OCI-LY3 (cell line): ENCODE results near the gene CD8B.
"Not testable (repeated sequence)": the region's sequence is repeated elsewhere in the genome, so short reads cannot be mapped to it uniquely, and the experiment has no call there.

Experiments used
- EZH2phosphoT487 ChIP-seq: fragments of 200-600 bp; shearing (Covaris generic); IDR thresholded peaks from 2 replicates; pipeline ENCODE4 v1.6.1; 2018; ENCODE audit warnings: antibody characterized with exemption, mixed run types, low read depth
- TF ChIP-seq, protein P1 (sequence below): fragments of 200-600, 300-600 bp; sonication (generic); IDR thresholded peaks from 2 replicates; pipeline ENCODE4 v1.5.1; 2014; ENCODE audit warnings: antibody characterized with exemption, low read length, low read depth

DNA sequence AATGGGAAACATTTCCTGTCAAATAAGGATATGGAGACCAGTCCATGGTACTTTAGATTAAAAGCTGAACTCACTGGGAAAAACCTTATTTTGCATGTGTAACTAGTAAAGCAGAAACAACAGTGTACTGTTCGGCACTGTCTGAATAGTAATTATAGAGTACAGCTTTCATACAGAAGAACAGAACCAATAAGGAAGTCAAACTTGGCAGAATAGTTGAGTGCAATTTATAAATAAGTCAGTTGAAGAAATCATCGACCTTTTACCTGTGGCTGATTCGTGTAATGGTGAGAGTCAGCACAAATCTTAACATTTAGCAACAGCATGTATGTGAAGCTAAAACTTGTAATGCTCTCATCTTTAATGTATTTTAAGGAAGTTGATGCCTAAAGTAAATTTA is 24.3 kb upstream of the CD8B start:
- TF ChIP-seq, protein P1, sequence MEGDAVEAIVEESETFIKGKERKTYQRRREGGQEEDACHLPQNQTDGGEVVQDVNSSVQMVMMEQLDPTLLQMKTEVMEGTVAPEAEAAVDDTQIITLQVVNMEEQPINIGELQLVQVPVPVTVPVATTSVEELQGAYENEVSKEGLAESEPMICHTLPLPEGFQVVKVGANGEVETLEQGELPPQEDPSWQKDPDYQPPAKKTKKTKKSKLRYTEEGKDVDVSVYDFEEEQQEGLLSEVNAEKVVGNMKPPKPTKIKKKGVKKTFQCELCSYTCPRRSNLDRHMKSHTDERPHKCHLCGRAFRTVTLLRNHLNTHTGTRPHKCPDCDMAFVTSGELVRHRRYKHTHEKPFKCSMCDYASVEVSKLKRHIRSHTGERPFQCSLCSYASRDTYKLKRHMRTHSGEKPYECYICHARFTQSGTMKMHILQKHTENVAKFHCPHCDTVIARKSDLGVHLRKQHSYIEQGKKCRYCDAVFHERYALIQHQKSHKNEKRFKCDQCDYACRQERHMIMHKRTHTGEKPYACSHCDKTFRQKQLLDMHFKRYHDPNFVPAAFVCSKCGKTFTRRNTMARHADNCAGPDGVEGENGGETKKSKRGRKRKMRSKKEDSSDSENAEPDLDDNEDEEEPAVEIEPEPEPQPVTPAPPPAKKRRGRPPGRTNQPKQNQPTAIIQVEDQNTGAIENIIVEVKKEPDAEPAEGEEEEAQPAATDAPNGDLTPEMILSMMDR: not testable (repeated sequence)
- TF ChIP-seq EZH2phosphoT487: not testable (repeated sequence)
